Left forelimb (tissue), 1 donor: ENCODE data around the gene FOS.

Experiments used
- DNase-seq: peaks from one replicate; pipeline ENCODE4 v3.0.0-alpha.2; 2018; ENCODE audit warnings: low spot score

FOS gene

GRCh38 chr14:75277008-75277814 lies 1.4 kb upstream of the FOS start:
- DNase-seq: peak; percentile 94

- no peak for DNase-seq
Measured at GRCh38 chr14:75277815-75278421, 710 bp upstream of the FOS start.

DNA sequence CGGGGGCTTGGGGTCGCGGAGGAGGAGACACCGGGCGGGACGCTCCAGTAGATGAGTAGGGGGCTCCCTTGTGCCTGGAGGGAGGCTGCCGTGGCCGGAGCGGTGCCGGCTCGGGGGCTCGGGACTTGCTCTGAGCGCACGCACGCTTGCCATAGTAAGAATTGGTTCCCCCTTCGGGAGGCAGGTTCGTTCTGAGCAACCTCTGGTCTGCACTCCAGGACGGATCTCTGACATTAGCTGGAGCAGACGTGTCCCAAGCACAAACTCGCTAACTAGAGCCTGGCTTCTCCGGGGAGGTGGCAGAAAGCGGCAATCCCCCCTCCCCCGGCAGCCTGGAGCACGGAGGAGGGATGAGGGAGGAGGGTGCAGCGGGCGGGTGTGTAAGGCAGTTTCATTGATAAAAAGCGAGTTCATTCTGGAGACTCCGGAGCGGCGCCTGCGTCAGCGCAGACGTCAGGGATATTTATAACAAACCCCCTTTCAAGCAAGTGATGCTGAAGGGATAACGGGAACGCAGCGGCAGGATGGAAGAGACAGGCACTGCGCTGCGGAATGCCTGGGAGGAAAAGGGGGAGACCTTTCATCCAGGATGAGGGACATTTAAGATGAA lies 630 bp downstream of the FOS start:
- peak; percentile 83 for DNase-seq

DNA sequence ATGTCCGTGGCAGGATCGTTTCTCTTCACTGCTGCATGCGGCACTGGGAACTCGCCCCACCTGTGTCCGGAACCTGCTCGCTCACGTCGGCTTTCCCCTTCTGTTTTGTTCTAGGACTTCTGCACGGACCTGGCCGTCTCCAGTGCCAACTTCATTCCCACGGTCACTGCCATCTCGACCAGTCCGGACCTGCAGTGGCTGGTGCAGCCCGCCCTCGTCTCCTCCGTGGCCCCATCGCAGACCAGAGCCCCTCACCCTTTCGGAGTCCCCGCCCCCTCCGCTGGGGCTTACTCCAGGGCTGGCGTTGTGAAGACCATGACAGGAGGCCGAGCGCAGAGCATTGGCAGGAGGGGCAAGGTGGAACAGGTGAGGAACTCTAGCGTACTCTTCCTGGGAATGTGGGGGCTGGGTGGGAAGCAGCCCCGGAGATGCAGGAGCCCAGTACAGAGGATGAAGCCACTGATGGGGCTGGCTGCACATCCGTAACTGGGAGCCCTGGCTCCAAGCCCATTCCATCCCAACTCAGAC lies 1.2 kb downstream of the FOS start:
- DNase-seq: peak; percentile 79

DNA sequence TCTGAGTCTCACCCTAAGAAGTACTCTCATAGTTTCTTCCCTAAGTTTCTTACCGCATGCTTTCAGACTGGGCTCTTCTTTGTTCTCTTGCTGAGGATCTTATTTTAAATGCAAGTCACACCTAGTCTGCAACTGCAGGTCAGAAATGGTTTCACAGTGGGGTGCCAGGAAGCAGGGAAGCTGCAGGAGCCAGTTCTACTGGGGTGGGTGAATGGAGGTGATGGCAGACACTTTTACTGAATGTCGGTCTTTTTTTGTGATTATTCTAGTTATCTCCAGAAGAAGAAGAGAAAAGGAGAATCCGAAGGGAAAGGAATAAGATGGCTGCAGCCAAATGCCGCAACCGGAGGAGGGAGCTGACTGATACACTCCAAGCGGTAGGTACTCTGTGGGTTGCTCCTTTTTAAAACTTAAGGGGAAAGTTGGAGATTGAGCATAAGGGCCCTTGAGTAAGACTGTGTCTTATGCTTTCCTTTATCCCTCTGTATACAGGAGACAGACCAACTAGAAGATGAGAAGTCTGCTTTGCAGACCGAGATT lies 1.7 kb downstream of the FOS start:
- no peak for DNase-seq

GRCh38 chr14:75280831-75281653 lies 2.4 kb downstream of the FOS start:
- DNase-seq: peak; percentile 78

- DNase-seq: no peak
Measured at GRCh38 chr14:75281654-75282019, 3.0 kb downstream of the FOS start.

DNA sequence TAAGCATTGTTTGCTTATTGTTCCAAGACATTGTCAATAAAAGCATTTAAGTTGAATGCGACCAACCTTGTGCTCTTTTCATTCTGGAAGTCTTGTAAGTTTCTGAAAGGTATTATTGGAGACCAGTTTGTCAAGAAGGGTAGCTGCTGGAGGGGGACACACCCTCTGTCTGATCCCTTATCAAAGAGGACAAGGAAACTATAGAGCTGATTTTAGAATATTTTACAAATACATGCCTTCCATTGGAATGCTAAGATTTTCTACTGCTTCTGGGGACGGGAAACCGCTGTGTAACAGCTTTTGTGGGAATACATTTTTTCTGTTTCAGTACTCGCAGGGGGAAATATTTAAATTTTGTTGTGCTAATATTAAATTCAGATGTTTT lies 3.5 kb downstream of the FOS start:
- peak; percentile 66 for DNase-seq

- DNase-seq: peak; percentile 69
Measured at GRCh38 chr14:75282555-75283161, 4.0 kb downstream of the FOS start.

DNA sequence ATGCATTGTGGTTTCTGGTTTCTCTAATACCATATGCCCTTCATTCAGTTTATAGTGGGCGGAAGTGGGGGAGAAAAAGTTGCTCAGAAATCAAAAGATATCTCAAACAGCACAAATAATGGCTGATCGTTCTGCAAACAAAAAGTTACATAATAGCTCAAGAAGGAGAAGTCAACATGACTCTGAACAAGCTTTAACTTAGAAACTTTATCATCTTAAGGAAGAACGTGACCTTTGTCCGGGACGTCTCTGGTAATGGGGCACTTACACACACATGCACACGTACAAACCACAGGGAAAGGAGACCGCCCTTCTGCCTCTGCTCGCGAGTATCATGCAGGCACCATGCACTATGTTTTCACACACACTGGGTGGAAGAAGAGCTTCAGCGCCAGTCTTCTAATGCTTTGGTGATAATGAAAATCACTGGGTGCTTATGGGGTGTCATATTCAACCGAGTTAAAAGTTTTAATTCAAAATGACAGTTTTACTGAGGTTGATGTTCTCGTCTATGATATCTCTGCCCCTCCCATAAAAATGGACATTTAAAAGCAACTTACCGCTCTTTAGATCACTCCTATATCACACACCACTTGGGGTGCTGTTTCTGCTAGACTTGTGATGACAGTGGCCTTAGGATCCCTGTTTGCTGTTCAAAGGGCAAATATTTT lies 4.7 kb downstream of the FOS start:
- peak; percentile 68 for DNase-seq

DNA sequence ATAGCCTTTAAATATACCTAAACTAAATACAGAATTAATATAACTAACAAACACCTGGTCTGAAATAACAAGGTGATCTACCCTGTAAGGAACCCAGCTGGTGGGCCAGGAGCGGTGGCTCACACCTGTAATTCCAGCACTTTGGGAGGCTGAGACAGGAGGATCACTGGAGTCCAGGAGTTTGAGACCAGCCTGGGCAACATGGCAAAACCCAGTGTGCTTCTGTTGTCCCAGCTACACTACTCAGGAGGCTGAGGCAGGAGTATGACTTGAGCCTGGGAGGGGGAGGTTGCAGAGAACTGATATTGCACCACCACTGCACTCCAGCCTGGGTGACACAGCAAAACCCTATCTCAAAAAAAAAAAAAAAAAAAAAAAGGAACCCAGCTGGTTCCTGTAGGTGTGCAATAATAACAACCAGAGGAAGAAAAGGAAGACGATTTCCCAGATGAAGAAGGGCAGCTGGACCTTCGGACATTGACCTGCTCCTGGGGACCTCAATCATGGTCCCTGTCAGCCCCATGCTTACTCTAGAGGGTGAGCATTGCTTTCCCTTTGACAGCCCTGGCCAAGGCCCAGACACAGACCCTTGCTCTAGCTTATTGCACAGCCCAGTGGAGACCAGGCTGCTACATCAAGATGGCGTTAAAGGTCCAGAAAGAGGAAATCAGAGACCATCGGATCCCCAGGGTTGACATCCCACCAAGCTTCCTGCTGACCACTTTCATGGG lies 5.4 kb downstream of the FOS start:
- DNase-seq: peak; percentile 65

DNA sequence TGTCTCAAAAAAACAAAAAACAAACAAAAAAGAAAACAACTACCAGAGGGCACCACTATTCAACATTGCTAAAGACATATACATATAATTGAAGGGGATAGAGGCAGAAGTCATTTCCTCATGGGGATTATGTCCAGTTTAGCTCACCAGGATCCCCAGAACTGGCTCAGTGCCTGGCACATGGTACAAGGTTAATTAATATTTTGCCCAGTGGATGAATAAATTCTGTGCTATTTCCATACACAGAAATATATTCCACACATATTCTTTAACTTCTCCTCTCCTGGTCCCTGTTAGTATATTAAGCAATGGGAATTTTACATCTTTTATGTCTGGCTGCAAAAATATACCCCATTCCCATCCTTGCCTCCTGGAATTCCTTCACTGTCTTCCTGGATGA lies 6.7 kb downstream of the FOS start:
- no peak for DNase-seq

DNA sequence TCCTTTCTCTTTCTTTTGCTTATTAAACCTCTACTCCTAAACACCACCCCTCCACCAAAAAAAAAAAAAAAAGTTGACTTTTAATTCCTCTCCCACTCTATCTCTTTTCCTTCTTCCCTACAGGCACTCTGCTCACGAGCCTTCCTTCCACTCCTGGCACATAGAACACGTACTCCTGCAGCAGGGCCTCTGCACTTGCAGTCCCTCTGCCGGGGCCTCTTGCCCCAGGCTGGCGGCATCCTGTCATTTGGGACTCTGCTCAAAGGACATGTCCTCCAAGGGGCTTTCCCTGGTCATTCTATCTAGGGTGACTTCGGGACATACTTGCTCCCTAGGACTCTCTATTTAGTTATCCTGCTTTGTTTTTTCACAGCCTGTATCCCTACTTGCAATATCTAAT lies 7.7 kb downstream of the FOS start:
- DNase-seq: no peak

- DNase-seq: no peak
Measured at GRCh38 chr14:75289840-75290388, 11.3 kb downstream of the FOS start.

DNA sequence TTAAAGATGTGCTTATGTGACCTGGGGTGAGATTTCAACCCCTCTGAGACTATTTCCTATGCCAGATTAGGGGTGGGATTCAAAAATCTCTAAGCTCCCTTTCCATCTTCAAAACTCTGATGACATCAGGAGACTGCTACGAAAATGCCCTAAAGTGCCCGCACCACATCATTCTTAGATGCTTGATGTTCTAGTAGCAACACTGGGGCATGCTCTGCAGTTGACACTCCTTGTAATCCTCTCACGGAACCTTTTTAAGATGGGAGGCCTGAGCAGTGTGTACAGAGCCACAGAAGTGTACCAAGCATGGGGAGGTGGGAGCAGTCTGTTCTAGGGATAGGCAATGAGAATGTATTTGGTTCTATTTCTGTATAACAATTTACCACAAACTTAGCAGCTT lies 12.2 kb downstream of the FOS start:
- DNase-seq: no peak

DNA sequence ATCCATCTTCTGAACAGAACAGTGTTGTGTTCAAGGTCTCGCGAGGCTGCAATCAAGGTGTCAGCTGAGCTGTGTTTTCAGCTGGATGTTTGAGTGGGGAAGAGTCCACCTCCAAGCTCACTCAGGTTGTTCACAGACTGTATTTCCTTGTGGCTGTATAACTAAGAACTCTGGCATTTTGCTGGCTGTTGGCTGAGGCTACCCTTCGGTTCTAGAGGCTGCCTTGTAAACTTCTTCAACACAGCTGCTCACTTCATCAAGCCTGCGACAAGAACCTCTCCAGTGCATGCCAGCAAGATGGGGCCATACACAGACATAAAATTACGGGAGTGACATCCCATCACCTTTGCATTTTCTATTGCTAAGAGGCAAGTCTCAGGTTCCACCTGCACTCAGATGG lies 12.7 kb downstream of the FOS start:
- DNase-seq: no peak

DNA sequence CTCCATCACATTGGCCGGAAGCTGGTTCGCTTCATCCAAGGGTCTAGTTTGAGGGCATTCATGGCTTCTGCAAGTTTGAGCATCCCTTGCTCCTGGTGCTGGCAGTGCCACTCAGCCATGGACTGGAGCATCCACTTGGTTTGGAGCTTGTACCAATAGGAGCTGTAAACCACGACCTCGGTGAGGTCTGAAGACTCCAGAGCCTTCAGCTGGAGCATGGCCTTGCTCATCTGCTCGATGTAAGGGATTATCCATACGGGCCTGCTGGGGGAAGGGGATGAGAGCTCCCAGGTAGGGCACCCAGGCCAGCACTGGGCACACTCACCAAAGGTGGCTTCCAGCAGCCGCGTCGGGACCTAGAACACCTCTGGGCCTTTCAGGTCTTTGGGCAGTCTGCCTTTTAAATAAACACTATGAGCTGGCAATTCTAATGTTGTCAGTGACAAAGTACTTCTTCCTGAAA lies 13.5 kb downstream of the FOS start:
- peak; percentile 64 for DNase-seq

DNA sequence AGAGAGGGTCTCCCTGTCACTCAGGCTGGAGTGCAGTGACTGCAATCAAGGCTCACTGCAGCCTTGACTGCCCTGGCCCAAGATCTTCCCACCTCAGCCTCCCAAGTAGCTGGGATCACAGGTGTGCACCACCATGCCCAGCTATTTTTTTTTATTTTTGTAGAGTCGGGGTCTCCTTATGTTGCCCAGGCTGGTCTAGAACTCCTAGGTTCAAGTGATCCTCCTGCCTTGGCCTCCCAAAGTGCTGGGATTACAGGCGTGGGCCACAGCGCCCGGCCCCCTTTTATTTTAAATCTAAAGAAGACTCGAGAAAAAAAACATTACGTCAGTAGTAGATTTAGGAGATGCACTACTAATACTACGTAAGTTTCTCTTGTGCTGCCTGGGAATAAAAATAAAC lies 14.3 kb downstream of the FOS start:
- no peak for DNase-seq

- DNase-seq: peak; percentile 99
Measured at GRCh38 chr14:75293920-75294648, 15.5 kb downstream of the FOS start.
